SU-DHL-6 (cell line): ENCODE results near the gene PRDX3.

Experiments used
- H2AFZ ChIP-seq: fragments of 200-600 bp; sonication (generic); 2 replicates; pipeline ENCODE4 v1.6.1; 2014; ENCODE audit warnings: low read depth, mild to moderate bottlenecking, moderate library complexity, mixed read lengths, antibody characterized with exemption, low read length; ENCODE audit not compliant: severe bottlenecking
- H3F3A ChIP-seq: fragments of 200-600 bp; shearing (Covaris generic); 2 replicates; pipeline ENCODE4 v1.6.0; 2016; ENCODE audit warnings: antibody characterized with exemption, mild to moderate bottlenecking; ENCODE audit not compliant: insufficient read depth
- H3K27ac ChIP-seq: fragments of 200-600 bp; sonication (generic); 2 replicates; pipeline ENCODE4 v1.5.1; 2016; ENCODE audit warnings: low read depth, mild to moderate bottlenecking, low read length, moderate library complexity, mixed read lengths
- H3K27me3 ChIP-seq: fragments of 200-600 bp; sonication (generic), shearing (Covaris generic); 2 replicates; pipeline ENCODE4 v1.6.0; 2014; ENCODE audit warnings: mild to moderate bottlenecking, low read length
- H3K36me3 ChIP-seq: fragments of 200-600 bp; sonication (generic); 2 replicates; pipeline ENCODE4 v1.6.1; 2014; ENCODE audit warnings: mild to moderate bottlenecking, low read length, mixed read lengths
- H3K4me2 ChIP-seq: fragments of 300-600, 200-600 bp; shearing (Covaris generic), sonication (generic); 2 replicates; pipeline ENCODE4 v1.6.0; 2014; ENCODE audit warnings: low read length, low read depth, mild to moderate bottlenecking; ENCODE audit not compliant: poor library complexity, severe bottlenecking
- H3K4me3 ChIP-seq: fragments of 200-600 bp; sonication (generic); 2 replicates; pipeline ENCODE4 v1.5.1; 2014; ENCODE audit warnings: antibody characterized with exemption, low read length, mild to moderate bottlenecking, mixed read lengths; ENCODE audit not compliant: insufficient read depth, poor library complexity, severe bottlenecking
- H3K79me2 ChIP-seq: fragments of 200-600 bp; sonication (generic); 2 replicates; pipeline ENCODE4 v1.6.1; 2014; ENCODE audit warnings: mild to moderate bottlenecking, low read length, moderate library complexity; ENCODE audit not compliant: insufficient read depth
- H3K9ac ChIP-seq: fragments of 200-600 bp; sonication (generic); 2 replicates; pipeline ENCODE4 v1.7.0; 2014; ENCODE audit warnings: mild to moderate bottlenecking, low read length
- H3K9me2 ChIP-seq: fragments of 200-600 bp; sonication (generic); replicated peaks from 2 replicates; pipeline ENCODE4 v1.6.1; 2014; ENCODE audit warnings: low read length; ENCODE audit not compliant: insufficient read depth
- H3K9me3 ChIP-seq: fragments of 200-600 bp; sonication (generic); 2 replicates; pipeline ENCODE4 v1.6.1; 2014; ENCODE audit warnings: low read length, mixed read lengths; ENCODE audit not compliant: insufficient read depth
- H4K20me1 ChIP-seq: fragments of 200-600 bp; sonication (generic); 2 replicates; pipeline ENCODE4 v1.6.1; 2014; ENCODE audit warnings: low read depth, mild to moderate bottlenecking, antibody characterized with exemption, low read length, moderate library complexity, mixed read lengths
- CTCF ChIP-seq: fragments of 200-600 bp; sonication (generic); IDR thresholded peaks from one replicate; pipeline ENCODE4 v1.5.1; 2017; ENCODE audit warnings: antibody characterized with exemption, mild to moderate bottlenecking, low read length, moderate library complexity; ENCODE audit not compliant: insufficient read depth, poor library complexity, severe bottlenecking
- EZH2phosphoT487 ChIP-seq: fragments of 200-600 bp; sonication (generic), shearing (Covaris generic); conservative IDR thresholded peaks from 2 replicates; pipeline ENCODE4 v1.6.1; 2018; ENCODE audit warnings: mild to moderate bottlenecking, antibody characterized with exemption, low read length, moderate library complexity, mixed read lengths

The PRDX3 gene

GRCh38 chr10:119207713-119208552 is 29.3 kb upstream of the PRDX3 start:
- H3K27me3 ChIP-seq = no peaks in the 10 kb centered on the region
- TF ChIP-seq EZH2phosphoT487 = no peak
- TF ChIP-seq CTCF = no peak
- H4K20me1 ChIP-seq = no peaks in the 10 kb centered on the region
- H3K27ac ChIP-seq = no peak overlapping the region
- peak overlapping the region; percentile 62 for H3K4me3 ChIP-seq
- no peaks in the 10 kb centered on the region for H3K9me3 ChIP-seq
- peak overlapping the region; percentile 67 for H3K4me2 ChIP-seq
- no peaks in the 10 kb centered on the region for H3K36me3 ChIP-seq
- H3K9me2 ChIP-seq = no peaks in the 10 kb centered on the region
- 0 out of 2 replicates have a peak, but pooled peaks cover 3% of the 10 kb centered on the region for H3F3A ChIP-seq
- H3K9ac ChIP-seq = peak overlapping the region; percentile 52
- H3K79me2 ChIP-seq = no peaks in the 10 kb centered on the region
- H2AFZ ChIP-seq = peak overlapping the region; percentile 23

GRCh38 chr10:119207366-119207666 is 28.7 kb upstream of the PRDX3 start, which contains the start of gene GRK5:
Gene GRK5 (plus strand): TSS chr10:119207571. CDS start chr10:119207918, 347 bp downstream.
- no peaks in the 10 kb centered on the region for H3K27me3 ChIP-seq
- peak within 1 kb of the TSS; percentile 74 for H3K4me3 ChIP-seq
- peak within 1 kb of the TSS; percentile 72 for H2AFZ ChIP-seq
- no peaks in the 10 kb centered on the region for H3K79me2 ChIP-seq
- no peaks in the 10 kb centered on the region for H3K36me3 ChIP-seq
- H4K20me1 ChIP-seq = no peaks in the 10 kb centered on the region
- peak within 1 kb of the TSS; percentile 71 for H3K27ac ChIP-seq
- peak within 1 kb of the TSS; percentile 73 for H3K9ac ChIP-seq
- H3K9me3 ChIP-seq = no peaks in the 10 kb centered on the region
- no peak for TF ChIP-seq EZH2phosphoT487
- TF ChIP-seq CTCF = no peak
- H3K9me2 ChIP-seq = no peaks in the 10 kb centered on the region
- H3F3A ChIP-seq = 0 out of 2 replicates have a peak, but pooled peaks cover 3% of the 10 kb centered on the region
- peak within 1 kb of the TSS; percentile 67 for H3K4me2 ChIP-seq

GRCh38 chr10:119206603-119207365 is 28.2 kb upstream of the PRDX3 start:
- peak overlapping the region; percentile 51 for H3K4me2 ChIP-seq
- H3K4me3 ChIP-seq = peak overlapping the region; percentile 74
- H3K79me2 ChIP-seq = no peaks in the 10 kb centered on the region
- peak overlapping the region; percentile 73 for H3K9ac ChIP-seq
- H3K36me3 ChIP-seq = no peaks in the 10 kb centered on the region
- no peaks in the 10 kb centered on the region for H3K9me3 ChIP-seq
- no peaks in the 10 kb centered on the region for H3K9me2 ChIP-seq
- H3F3A ChIP-seq = 0 out of 2 replicates have a peak, but pooled peaks cover 3% of the 10 kb centered on the region
- no peak for TF ChIP-seq EZH2phosphoT487
- TF ChIP-seq CTCF = peak; percentile 66
- no peaks in the 10 kb centered on the region for H4K20me1 ChIP-seq
- no peaks in the 10 kb centered on the region for H3K27me3 ChIP-seq
- peak overlapping the region; percentile 71 for H3K27ac ChIP-seq
- H2AFZ ChIP-seq = peak overlapping the region; percentile 72
